ENCODE results near the gene NRIP1.

NRIP1 gene

DNA sequence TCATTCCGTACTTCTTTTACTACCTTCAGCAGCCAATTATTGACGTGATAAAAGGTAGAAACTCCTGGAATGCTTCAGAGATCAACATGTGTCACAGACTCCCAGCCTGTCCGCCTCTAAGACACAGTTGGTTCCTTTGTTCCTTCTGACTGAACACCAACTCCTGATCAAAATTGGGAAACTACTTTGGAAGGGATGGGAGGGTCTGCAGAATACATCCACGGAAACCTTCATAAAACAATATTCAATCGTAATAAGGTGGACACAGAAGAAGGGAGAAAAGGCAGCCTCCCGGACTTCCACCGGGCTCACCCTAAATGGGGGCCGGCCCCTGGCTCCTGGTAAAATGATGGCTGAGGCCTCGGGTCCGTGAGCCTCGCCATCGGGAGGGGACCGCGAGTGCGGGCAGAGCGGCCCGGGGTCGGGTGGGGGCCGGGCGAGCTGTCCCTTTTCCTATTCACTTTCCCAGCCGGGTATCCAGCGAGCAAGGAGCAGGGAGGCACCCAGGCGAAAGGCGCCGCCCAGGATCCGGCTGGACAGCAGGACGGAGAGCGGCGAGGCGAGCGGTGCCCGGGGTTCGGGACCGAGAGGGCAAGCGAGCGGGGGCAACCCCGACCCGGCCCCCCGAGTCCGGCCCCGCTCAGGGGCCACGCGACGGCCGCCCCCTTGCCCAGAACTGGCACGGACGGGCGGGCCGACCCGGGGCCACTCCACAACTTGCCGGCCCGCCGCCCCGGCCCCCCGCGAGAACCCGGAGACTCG is 805 bp downstream of the NRIP1 start:
- no peak for DNase-seq

- DNase-seq: peak; percentile 14
Observed at GRCh38 chr21:15063081-15063813, 1.6 kb downstream of the NRIP1 start.

DNA sequence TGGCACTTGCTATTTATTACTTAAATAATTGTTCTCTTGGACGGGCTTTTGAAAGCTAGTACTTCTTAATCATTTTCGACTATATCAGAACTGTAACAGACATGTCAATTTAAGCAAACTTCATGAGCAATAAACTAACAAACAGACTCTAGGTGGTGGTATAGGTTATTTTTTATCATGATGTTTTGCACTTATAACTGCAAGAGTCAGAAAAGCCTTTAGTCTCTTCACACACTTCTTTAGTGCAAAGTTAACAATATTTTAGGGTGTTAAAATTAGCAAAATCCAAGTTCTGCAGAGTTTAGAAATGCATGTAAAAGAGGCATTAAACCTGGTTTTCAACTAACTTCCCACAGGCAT is 2.2 kb downstream of the NRIP1 start:
- no peak for DNase-seq

DNA sequence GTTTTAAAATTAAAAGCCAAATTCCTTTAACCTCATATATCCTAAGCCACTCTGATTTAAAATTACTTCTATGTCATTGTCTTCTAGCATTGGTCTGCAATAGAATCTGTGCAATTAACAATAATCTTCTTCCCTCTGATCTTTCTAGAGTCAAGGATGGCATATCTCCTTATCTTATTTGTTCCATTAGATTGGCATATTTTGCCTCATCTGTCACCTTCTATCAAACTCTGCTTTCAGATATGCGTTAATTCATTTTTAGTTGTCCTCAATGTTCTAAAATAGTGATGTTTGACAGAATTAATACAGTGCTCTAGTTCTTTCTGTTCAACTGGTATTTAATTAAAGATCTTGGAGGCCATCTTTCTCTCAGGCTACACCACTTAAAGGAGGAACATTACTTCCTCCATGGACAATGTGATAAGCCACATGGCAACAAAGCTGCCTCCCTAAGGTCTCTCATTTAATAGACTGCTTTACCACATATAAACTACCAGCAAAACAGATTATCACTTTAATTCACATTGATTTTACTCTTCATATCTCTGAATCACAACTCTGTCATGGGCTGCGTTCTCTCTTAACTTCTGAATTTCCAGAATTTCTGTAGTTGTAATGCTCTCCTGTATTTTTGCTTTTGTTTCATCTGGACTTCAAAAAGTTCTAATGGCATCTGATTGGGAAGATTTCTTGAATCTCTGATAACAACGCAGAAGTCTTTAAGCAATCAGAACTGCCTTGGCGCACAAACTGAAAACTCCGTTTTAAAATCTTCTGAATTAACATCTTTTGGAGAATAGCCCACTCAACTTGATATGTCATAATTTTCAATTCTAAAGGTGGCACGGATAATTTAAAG is 2.8 kb downstream of the NRIP1 start:
- no peak for DNase-seq

DNA sequence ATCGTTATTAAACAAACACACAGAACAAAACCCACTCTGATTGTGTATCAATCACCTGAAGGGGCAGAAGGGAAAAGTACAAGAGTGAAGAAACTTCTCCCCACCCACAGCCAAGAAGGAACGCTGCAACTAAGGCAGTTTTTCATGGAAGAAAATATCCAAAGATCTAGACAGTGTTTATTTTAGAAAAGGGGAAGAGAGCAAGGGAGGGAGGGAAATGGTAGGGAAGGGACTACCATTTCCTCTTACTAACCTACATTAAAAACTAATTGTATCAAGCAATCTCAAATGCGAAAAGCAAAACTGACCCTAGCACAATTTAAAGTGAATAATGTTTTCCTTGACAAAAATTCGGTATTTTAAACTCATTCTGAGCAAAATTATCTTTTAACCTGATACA is 3.5 kb downstream of the NRIP1 start:
- DNase-seq: no peak

DNA sequence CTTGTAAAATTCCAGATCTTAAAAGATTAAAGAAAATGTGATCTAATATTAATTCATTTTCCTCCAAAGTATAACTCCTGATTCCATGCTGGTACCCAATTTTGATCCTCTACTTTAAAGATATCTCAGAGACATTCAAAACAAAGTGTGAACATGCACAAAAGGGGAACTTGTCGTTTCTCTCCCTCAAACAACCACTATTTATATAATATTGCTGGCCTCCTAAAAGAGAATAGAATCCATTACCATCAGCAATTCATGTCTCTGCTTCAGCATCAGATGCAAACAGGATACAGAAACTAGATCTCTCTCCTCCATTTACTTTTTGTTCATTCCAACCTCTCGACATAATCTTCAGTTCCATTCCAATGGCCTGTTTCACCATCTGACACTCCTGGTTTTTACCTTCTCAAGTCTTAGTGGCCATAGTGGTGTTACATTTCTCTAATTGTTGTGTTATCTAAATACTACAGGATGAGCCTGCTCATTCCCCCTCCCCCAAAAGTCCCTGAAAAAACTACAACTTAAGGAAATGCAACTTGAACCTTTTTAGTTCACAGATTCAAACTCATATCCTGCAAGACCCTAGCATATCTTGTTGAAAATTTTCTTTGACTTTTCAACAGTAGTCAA is 4.1 kb downstream of the NRIP1 start:
- no peak for DNase-seq

GRCh38 chr21:15059397-15059796 is 5.4 kb downstream of the NRIP1 start:
- DNase-seq: no peak

GRCh38 chr21:15058854-15059263 is 5.9 kb downstream of the NRIP1 start:
- no peak for DNase-seq

DNA sequence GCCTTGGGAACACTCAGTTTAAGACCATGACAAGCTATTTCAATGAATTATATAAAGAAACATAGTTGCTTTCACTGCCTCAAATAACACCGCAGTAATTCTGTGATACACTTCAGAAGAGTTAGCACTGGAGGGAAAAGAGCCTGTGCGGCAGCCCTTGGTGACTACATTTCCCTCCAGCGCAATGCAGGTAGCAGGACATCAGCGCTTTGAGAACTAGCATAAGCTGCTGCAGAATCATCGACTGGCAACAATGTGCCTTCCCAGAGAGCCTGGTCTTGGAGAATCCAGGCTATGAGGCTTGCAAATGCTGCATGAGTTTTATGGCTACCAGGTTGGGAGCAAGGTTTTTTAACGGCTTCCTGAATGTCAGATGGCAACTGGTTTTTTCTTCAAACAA is 7.5 kb downstream of the NRIP1 start:
- no peak for DNase-seq

- DNase-seq: no peak
Observed at GRCh38 chr21:15054606-15055239, 10.1 kb downstream of the NRIP1 start.

GRCh38 chr21:15054089-15054488 is 10.7 kb downstream of the NRIP1 start:
- no peak for DNase-seq

GRCh38 chr21:15053500-15053899 is 11.3 kb downstream of the NRIP1 start:
- DNase-seq: no peak

DNA sequence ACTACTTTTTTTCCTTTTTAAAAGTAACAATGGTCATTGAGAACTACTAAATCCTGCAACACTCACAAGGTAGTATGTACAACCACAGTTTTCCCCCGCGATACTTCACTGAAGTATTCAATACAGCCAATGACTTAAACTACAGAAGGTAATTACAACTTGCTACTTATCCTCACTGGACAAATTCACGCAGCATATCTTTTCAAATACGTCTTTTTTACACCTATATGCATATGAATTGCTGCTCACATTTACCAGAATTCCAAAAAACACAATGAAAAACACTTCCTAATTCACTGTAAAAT is 12.4 kb downstream of the NRIP1 start:
- DNase-seq: no peak

DNA sequence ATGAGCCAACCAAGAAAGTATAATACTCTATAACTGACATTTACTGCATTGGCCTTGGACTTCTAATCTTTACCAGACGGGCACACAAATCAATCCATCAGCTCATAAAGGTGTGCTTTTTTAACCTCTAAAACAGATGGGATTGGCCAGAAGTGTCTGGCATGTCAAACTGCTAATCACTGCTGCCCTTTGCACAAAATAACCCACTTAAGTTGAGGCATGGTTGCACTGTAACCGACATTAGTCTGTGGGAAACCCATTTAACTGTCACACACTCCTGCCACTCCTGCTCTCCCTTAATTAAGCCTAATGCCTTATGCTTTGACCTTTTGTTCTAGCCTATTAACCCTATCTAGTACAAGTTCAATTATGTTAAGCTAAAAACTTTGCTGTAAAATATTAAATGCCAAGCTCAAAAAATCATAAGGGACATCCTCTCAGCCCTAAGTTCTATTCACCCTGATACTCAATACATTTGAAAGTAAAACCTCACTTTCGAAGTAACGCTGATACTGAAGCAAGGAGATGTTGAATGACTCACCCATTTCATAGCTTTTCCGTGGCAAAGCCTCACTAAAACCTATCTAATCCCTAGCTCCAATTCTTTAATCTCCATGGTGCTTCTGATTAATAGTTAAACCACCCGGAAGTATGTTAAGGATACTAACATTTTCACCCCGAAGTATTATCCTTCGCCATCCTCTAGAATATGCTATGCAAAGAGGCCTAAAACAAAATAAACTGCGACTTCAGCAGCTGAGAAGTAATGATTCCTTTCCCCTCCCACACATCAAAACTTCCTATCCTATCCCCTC is 12.9 kb downstream of the NRIP1 start:
- no peak for DNase-seq

DNA sequence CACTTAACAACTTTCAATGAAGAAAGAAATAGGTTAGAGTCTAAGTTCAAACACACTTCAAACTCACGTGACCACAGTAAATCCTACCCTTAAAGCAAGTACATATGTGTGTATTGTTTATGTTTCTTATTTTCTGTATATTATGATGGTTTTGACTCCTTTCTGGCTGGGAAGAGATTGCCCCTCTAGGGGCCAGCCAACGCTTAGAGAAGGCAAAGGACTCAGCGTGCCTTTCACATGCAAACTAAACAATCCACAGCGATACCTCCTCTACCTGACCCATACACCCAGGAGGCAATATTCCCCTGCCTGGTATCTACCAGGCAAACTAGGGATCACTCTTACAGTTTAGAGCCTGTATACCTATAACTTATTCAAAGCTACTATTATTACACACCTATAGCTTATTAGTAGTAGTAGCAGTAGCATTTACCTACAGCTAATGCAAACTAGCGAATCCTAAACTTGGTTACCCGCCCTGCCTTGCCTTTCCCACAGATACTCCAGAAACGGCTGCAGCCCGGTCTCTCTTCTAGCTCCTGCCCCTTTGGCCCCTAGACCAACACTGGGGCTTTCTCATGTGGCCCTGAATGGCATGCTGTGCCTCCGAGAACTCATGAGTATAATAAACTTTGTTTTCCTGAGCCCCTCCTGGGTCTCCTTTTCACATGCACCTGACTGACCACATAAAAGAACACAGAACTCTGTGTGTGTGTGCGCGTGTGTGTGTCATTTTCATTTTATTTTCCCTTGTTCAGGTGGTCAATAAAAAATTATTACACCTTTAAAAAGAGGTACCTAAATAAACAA is 14.0 kb downstream of the NRIP1 start:
- DNase-seq: no peak

DNA sequence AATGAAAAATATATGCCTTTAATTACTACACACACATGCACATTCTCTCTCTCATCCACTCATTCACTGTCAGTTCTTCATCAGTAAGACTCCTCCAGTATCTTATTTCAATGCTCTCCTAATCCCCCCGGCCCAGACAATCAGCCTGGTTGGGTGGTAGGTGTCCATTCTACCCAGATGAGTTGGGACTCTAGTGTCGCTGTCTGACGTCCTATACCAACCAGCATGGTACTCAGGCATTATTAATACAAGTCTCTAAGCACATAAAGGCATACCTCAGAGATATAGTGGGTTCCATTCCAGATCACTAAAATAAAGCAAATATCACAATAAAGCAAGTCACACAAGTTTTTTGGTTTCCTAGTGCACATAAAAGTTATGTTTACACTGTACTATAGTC is 19.8 kb downstream of the NRIP1 start:
- no peak for DNase-seq

GRCh38 chr21:15042531-15042930 is 22.3 kb downstream of the NRIP1 start:
- DNase-seq: no peak

DNA sequence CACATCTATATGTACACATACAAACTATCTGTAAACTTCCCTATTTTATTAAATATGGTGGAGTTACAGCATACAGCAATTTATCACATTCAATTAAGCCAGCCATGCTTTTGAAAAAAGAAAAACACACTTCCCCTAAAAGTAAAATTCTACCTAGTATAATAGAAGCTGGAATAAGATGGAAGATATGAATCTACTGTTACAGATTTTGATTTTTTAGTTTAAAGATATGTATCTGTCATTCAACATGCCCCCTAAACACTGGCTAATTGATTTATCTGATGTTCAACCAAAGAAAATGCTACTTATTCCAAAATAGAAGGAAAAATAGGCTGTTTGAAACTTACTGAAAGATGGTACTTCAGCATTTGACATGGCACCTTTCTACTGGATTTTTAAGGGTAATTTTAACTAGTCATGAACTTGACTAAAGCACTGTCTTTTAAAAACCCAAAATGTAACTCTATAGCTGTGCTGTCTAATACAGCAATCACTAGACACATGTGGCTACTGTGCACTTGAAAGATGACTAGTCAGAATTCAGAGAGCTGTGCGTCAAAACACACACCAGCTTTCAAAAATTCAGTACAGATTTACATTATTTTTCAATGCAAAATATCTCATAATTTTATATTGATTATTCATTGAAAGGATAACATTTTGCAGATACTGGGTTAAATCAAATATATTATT is 25.0 kb downstream of the NRIP1 start:
- DNase-seq: no peak

- DNase-seq: no peak
Observed at GRCh38 chr21:15037900-15038293, 26.9 kb downstream of the NRIP1 start.

DNA sequence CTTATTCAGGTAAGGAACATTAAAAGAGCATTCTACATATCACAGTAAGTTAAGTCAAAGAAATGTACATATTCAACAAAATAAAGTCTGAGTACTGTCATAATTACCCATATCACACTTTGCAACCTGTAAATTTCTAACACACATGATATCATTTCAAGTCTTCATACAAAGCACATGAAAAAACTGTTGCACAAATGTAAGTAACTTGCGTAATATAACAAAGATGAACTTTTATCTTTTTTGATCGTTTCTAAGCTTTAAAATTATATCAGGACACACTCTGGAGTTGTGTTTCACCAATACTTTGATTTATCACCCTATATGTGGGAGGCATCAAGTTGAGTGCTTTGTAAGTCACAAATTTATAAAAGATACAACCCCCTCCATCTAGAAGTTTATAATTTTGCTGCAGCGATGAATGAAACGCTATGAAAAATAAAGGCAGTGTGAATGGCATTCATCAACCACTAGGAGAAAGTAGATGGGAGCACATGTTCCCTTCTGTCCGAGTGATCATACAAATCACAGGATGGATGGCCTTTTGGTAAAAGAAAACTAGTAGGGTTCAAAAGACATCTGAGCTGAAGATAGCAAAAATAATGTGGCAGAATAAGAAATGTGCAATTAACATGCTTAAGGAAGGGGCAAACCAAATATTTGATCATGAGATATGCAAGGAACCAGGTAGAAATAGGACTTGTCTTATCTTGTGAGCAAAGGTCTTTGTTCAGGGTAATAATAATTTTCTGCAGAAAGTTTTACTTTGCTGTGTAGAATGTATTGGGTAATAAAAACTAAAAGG is 27.5 kb downstream of the NRIP1 start:
- DNase-seq: no peak
